Right renal cortex interstitium (tissue), 3 donors: ENCODE data around the gene LGALS12. TPM values are rescaled to one million over a fixed set of nuclear protein-coding genes. Genes with fewer than 3 reads are reported as not detected.
"Not testable (repeated sequence)": the region's sequence is repeated elsewhere in the genome, so short reads cannot be mapped to it uniquely, and the experiment has no call there.

Experiments
- DNase-seq, 3 donors: peaks; one replicate each; pipeline ENCODE4 v3.0.0-alpha.2; 2013; ENCODE audit warnings: low read depth in 3 of 3, low spot score in 2 of 3
- polyA plus RNA-seq, 3 donors: library from polyadenylated mRNA; unstranded; fragments of 120-200 nt; gene quantifications; one replicate each; pipeline ENCODE4 v1.2.1, GENCODE V29; 2013; ENCODE audit not compliant: insufficient read length in 3 of 3

Gene LGALS12
- polyA plus RNA-seq, 3 donors, result 0.10 to 0.41 (median 0.12) TPM

DNA sequence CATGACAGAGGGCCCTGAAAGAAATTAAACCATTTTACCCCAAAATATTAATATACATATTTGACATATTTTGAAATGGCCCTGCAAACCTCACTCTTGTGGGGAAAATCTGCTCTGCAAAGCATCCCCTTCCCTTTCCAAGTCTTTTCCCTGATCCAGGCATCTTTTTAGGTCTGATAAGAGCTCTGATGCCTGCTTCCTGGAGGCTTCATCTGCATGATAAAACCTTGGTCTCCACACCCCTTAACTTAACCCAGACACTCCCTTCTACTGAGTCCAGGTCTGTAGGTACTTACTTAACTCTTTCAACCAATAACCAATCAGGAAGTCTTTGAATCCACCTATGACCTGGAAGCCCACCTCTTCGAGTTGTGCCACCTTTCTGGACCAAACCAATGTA is 1.8 kb upstream of the LGALS12 start:
- no peak for DNase-seq

GRCh38 chr11:63504933-63505586 is 824 bp upstream of the LGALS12 start:
- no peak for DNase-seq

GRCh38 chr11:63506876-63507275 is 992 bp downstream of the LGALS12 start:
- no peak for DNase-seq

DNA sequence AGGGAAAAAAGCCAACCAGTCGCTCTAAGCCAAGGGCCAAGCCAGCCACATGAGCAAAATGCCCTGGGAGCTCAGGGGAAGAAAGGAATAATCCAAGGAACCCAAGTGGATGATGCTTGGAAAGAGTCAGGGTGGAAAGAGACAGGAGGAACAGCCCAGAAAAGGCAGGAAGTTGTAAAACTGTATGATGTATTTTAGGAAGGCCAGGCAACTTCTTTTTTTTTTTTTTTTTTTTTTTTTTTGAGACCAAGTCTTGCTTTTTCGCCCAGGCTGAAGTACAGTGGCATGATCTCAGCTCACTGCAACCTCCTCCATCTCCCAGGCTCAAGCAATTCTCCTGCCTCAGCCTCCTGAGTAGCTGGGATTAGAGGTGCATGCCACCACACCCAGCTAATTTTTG is 1.6 kb downstream of the LGALS12 start:
- DNase-seq, result no peak

- DNase-seq, result no peak
These were observed 2.1 kb downstream of the LGALS12 start for GRCh38 chr11:63508009-63508408.

GRCh38 chr11:63508745-63509144 is 2.9 kb downstream of the LGALS12 start:
- no peak for DNase-seq

- DNase-seq, result no peak
These were observed 4.6 kb downstream of the LGALS12 start for GRCh38 chr11:63510360-63511047.

- no peak for DNase-seq
These were observed 5.3 kb downstream of the LGALS12 start for GRCh38 chr11:63511048-63511748.

- no peak for DNase-seq
These were observed 6.9 kb downstream of the LGALS12 start for GRCh38 chr11:63512816-63513215.

DNA sequence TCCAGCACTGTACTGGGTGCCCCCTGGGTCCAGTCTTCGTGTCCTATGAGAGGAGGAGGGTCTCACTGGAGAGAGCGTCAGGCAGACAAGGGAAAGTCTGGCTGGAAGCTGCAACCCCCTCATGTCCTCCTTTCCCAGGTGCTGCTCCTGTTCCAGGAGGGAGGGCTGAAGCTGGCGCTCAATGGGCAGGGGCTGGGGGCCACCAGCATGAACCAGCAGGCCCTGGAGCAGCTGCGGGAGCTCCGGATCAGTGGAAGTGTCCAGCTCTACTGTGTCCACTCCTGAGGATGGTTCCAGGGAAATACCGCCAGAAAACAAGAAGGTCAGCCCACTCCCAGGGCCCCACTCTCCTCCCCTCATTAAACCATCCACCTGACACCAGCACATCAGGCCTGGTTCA is 10.2 kb downstream of the LGALS12 start:
- no peak for DNase-seq

- no peak for DNase-seq
These were observed 11.3 kb downstream of the LGALS12 start for GRCh38 chr11:63517156-63517555.

GRCh38 chr11:63518548-63518947 is 12.7 kb downstream of the LGALS12 start:
- DNase-seq, result no peak

DNA sequence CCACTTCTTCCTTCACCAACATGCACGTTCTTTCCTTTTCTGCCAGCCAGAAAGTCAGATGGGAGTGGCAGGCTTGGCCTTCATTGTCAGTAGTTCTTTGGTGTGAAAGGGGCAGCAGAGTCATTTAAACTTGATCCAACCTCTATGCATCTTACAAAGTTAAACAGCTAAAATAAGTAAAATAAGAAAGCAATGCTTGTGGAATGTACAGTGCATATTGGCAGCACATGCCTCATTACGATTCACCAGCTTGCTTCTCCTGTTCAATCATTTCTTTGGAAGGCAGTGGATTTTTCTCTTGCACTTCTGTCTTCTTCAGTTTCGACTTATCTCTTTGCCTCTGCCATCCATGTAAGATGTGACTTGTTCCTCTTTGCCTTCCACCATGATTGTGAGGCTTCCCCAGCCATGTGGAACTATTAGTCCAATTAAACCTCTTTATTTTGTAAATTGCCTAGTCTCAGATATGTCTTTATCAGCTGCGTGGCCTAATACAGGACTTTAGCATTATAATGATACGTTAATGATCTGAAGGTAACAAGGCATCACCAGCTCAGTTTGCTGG is 14.8 kb downstream of the LGALS12 start:
- DNase-seq, result no peak

GRCh38 chr11:63521896-63522295 is 16.0 kb downstream of the LGALS12 start:
- DNase-seq, result no peak

DNA sequence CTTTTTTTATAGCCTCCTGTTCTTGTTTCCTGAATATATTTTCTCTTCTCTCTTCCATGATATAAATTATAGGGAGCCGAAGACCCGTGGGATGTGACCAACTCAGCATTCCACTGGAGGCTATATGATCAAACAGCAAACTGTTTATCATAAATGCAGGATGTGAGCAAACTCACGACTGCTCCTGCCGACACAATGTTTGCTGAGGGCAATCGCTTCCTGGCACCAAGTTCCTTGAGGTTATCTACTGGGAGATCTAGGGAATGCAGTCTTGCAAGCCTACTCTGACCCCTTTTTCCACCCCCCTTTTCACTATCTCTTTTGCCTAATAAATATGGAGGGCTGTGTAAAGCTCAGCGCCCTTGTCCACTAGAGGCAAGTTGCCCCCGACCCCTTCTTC is 17.3 kb downstream of the LGALS12 start:
- DNase-seq, result no peak

DNA sequence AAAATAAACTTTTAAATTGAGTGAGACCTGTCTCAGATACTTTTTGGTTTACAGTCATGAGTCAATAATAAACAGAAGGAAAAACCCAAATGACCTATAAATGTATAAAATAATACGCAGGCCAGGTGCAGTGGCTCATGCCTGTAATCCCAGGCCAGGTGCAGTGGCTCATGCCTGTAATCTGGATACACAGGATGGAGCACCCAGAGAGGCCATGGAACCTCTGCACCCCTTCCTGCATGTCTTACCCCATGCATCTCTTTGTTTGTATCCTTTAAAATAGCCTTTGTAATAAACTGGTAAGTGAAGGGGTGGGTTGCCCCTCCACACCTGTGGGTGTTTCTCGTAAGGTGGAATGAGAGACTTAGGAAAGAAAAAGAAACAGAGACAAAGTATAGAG is 21.8 kb downstream of the LGALS12 start:
- DNase-seq, result no peak

- not testable (repeated sequence) for DNase-seq
These were observed 22.3 kb downstream of the LGALS12 start for GRCh38 chr11:63528156-63528555.

- DNase-seq, result not testable (repeated sequence)
These were observed 22.9 kb downstream of the LGALS12 start for GRCh38 chr11:63528729-63529278.

DNA sequence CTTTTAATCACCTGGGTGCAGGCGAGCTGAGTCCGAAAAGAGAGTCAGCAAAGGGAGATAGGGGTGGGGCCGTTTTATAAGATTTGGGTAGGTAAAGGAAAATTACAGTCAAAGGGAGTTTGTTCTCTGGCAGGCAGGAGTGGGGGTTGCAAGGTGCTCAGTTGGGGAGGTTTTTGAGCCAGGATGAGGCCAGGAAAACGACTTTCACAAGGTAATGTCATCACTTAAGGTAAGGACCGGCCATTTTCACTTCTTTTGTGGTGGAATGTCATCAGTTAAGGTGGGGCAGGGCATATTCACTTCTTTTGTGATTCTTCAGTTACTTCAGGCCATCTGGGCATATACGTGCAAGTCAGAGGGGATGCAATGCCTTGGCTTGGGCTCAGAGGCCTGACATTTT is 23.5 kb downstream of the LGALS12 start:
- DNase-seq, result not testable (repeated sequence)

- DNase-seq, result no peak
These were observed 24.1 kb downstream of the LGALS12 start for GRCh38 chr11:63530021-63530420.

DNA sequence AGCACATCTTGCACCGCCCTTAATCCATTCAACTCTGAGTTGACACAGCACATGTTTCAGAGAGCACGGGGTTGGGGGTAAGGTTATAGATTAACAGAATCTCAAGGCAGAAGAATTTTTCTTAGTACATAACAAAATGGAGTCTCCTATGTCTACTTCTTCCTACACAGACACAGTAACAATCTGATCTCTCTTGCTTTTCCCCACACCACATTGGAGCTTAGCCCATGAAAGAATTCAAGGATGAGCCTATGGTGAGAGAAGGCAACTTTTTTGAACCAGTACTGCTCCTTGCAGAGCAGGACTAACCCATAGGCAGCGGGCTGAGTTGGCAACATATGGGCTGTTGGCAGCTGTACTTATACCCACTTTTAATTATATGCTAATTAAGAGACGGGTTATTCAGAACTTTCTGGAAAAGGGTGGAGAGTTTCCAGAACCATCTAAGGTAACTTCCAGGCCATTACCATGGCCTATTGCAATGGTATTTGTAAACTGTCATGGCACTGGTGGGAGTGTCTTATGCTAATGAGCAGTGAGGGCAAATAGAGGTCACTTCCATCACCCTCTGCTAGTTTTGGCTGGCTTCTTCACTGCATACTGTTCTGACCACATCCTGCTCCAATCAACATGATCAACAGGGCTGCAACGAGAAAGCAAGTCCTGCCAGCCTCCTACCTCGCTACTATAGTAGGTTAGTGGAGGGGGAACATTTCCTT is 25.3 kb downstream of the LGALS12 start:
- DNase-seq, result not testable (repeated sequence)
